Measurements from ENCODE around the gene PRKCB.

The PRKCB gene

DNA sequence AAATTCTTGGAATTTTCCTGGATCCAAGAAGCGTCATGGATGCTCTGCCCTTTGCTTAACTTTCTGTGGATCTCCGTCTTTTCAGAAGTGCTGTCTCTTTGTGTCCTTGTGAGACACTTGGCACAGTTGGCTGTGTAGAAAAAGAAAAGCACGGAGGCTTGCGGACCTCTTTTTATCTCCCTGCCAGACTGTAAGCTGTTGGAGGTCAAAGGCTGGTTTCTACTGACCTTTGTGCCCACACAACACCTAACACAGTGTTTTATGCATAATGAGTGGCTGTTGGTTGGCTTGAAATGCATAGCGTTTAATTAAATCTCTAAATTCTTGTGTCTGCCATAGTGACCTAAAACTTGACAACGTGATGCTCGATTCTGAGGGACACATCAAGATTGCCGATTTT lies 344.7 kb downstream of the PRKCB start:
- H3K27ac Mint-ChIP-seq: no peak overlapping the region
- DNase-seq: no peak
- no peaks in the 10 kb centered on the region for H3K27me3 Mint-ChIP-seq
- peaks cover 88% of the 10 kb centered on the region for H3K36me3 Mint-ChIP-seq (ENCODE audit: low read depth)
- peaks cover 1% of the 10 kb centered on the region for H3K4me1 Mint-ChIP-seq (ENCODE audit: low read depth)
- H3K4me3 Mint-ChIP-seq: no peak overlapping the region
- H3K9me3 Mint-ChIP-seq: no peaks in the 10 kb centered on the region

DNA sequence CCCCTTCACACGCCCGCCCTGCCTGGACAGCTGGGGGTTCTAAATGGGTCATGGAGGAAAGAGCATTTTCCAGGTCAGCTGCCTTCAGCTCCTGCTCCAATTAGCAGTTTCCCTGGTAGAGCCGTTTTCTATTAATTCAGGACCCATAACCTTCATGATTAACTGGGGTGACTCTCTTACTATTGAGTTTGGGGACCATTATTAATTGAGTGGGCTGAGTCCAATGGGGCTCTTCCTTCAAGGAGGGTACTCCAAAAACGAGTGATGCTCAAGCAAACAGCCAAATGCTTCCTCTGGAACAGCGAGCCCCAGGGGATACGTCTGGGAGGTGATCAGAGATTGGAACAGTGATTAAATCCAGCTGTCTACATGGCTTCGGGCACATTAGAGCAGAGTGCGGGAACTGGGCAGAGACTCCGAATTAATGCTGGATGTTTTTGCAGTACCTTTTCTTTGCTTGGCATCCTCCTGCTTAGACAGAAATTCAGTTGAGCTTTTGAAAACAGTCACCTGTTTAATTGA lies 352.3 kb downstream of the PRKCB start:
- H3K36me3 Mint-ChIP-seq (ENCODE audit: low read depth): peaks cover 85% of the 10 kb centered on the region

DNA sequence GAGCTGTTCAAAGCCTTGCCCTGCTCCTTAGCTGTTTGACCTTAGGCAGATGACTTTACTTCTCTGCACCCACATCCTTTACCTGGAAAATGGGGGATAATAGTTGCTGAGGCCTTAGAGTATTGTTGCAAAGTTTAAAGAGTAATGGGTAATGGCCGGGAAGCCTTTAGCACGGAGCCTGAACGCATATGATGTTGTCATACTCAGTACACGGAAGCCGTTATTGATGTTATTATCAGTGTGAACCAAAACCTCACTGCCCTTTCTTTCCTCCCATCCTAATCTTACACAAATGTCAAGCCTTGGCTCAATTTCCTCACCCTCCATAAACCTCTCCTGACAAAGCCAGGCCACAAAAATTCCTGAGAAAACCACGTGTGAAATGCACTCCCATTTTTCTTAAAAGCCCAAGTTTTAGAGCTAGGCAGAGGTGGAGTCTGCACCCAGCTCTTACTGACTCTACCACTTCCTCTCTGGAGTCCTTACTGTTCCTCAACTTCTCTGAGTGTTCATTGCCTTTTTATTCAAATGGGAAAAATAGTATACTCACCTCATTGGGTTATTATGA lies 353.1 kb downstream of the PRKCB start:
- DNase-seq: no peak
- H3K4me3 Mint-ChIP-seq: no peak overlapping the region
- peaks cover 83% of the 10 kb centered on the region for H3K36me3 Mint-ChIP-seq (ENCODE audit: low read depth)
- no peaks in the 10 kb centered on the region for H3K27me3 Mint-ChIP-seq
- peaks cover 47% of the 10 kb centered on the region for H3K4me1 Mint-ChIP-seq (ENCODE audit: low read depth)
- no peaks in the 10 kb centered on the region for H3K9me3 Mint-ChIP-seq
- H3K27ac Mint-ChIP-seq: peak overlapping the region; percentile 94

More for the DNA sequence above, 352.3 kb downstream of the PRKCB start:
- DNase-seq: no peak
- no peak overlapping the region for H3K27ac Mint-ChIP-seq
- H3K4me3 Mint-ChIP-seq: no peak overlapping the region
- no peaks in the 10 kb centered on the region for H3K27me3 Mint-ChIP-seq
- peaks cover 47% of the 10 kb centered on the region for H3K4me1 Mint-ChIP-seq (ENCODE audit: low read depth)
- no peaks in the 10 kb centered on the region for H3K9me3 Mint-ChIP-seq

DNA sequence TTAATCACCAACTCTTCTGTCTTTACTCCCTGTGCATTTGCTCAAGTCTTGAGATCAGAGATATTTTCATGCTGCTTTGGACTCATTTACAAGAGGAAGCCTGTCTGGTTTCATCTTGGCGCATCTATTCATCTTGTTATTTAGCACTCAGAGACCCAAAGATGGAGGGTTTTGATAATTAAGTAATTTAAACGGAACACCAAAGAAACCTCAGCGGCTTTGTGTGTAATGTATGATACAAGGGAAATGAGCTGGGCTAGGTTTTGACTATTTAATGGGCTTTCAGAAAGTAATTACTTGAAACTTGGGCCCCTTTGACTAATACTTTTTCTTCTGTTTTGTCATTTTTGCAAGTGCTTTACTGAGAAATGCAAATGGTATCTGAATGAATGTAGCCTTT lies 354.2 kb downstream of the PRKCB start:
- no peak for DNase-seq
- peak overlapping the region; percentile 94 for H3K27ac Mint-ChIP-seq
- no peaks in the 10 kb centered on the region for H3K9me3 Mint-ChIP-seq
- peak overlapping the region; percentile 22 for H3K4me3 Mint-ChIP-seq
- peaks cover 47% of the 10 kb centered on the region for H3K4me1 Mint-ChIP-seq (ENCODE audit: low read depth)
- peaks cover 77% of the 10 kb centered on the region for H3K36me3 Mint-ChIP-seq (ENCODE audit: low read depth)
- no peaks in the 10 kb centered on the region for H3K27me3 Mint-ChIP-seq

DNA sequence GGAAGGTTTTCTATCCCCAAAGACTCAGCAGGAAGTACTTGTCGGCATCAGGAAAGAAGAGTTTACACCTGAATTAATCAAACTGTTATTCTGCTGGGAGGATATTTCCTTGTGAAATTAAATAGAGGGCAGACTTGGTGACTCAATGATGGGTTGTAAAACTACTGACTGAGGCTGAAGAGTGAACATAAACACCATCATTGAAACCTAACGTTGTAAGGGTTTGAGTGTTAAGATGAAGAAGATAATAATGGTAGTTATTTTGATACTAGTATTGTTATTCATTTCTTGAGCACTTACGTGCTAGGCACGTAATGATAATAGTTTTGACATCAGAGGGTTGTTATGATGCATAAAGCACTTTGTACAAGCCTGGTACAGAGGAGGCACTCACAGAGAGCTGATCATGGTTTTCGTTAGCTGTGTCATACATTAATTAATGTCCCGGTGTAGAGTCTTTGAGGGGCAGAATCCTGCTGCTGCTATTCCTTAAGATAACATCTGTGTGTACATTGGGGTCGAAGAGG lies 356.2 kb downstream of the PRKCB start:
- no peaks in the 10 kb centered on the region for H3K27me3 Mint-ChIP-seq
- no peak for DNase-seq
- H3K4me3 Mint-ChIP-seq: no peak overlapping the region
- H3K9me3 Mint-ChIP-seq: no peaks in the 10 kb centered on the region
- peak overlapping the region; percentile 94 for H3K27ac Mint-ChIP-seq
- H3K4me1 Mint-ChIP-seq (ENCODE audit: low read depth): peaks cover 54% of the 10 kb centered on the region
- peaks cover 77% of the 10 kb centered on the region for H3K36me3 Mint-ChIP-seq (ENCODE audit: low read depth)

DNA sequence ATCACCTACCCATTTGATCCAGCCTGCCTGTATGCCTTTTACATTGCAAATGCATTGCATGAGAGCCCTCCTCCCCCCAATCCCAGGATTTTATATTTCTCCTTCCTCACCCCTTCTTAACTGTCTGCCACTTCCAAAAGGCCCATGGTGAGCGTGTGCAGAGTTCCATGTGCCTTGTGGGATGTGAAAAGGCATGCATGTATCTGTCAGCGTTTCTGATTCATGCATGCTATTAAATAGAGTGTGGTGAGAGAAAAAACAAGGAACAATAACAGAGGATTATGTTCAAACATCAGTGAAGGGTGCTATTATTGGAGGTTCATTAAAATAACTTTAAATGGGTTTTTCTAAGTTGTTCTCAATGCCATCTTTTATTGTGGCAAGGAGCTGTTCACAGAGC lies 359.4 kb downstream of the PRKCB start:
- peaks cover 75% of the 10 kb centered on the region for H3K36me3 Mint-ChIP-seq (ENCODE audit: low read depth)
- no peak for DNase-seq

DNA sequence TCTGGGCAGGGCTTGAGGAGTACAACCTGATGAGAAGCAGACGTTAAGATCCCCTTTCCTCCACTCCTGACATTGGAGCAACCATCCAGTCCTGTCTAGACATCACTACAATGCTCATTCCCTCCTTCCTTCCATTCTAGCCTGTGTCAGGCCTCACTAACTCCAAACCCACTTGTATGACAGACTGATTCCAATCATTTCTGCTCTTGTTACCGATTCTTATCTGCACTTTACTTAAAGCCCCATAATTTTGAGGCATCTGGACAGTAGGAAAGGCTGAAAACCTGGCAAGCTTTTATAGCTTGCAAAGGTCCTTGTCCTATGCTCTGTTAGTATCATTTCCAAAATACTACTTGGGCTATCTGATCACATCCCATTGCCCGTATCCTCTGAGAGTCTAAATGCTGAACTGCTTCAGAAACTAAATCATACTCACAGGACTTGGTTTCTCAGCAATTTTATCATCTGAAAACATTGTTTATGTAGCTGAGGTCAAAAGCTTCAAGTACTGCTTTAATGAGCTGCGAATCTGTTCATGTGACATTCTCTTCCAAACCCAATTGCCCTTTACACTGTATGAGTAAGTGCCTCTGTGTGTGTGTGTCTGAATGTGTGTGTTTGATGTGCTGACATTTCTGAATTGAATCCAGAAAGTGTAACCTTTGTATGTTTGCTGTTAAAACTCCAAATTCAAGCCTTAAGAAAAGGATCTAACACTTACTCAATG lies 363.2 kb downstream of the PRKCB start:
- Mint-ChIP-seq H3K36me3 (ENCODE audit: low read depth) (peaks cover 73% of the 10 kb centered on the region), H3K4me3 (no peak overlapping the region), H3K4me1 (ENCODE audit: low read depth) (peaks cover 12% of the 10 kb centered on the region), H3K27ac (peak overlapping the region; percentile 42), H3K27me3 (no peaks in the 10 kb centered on the region), H3K9me3 (peaks cover 2% of the 10 kb centered on the region)
- no peak for DNase-seq

More for the DNA sequence above, 359.4 kb downstream of the PRKCB start:
- Mint-ChIP-seq H3K27ac (peak overlapping the region; percentile 28), H3K27me3 (no peaks in the 10 kb centered on the region), H3K4me3 (no peak overlapping the region), H3K4me1 (ENCODE audit: low read depth) (peaks cover 31% of the 10 kb centered on the region), H3K9me3 (no peaks in the 10 kb centered on the region)

DNA sequence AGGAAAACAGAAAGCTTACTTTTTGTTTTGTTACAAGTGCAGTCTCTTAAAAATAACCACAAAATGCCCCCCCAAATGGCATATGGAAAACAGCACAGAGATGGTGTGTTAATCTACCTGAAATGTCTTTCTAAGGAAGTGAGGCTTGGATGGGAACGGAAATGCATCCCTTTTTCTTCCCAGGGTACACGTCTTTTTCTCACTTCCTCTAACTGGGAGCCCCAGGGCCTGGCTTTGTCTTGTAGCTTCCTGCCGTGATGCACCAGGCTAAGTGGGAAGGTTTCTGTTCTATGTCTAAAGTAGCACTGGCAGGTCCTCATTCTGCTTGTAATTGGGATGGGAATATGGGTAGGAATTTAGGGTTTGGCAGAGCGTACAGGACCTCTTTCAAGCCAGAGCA lies 367.9 kb downstream of the PRKCB start:
- DNase-seq: no peak
- H3K27me3 Mint-ChIP-seq: no peaks in the 10 kb centered on the region
- H3K4me3 Mint-ChIP-seq: no peak overlapping the region
- H3K27ac Mint-ChIP-seq: peak overlapping the region; percentile 13
- H3K9me3 Mint-ChIP-seq: peaks cover 2% of the 10 kb centered on the region
- peaks cover 77% of the 10 kb centered on the region for H3K36me3 Mint-ChIP-seq (ENCODE audit: low read depth)
- peaks cover 5% of the 10 kb centered on the region for H3K4me1 Mint-ChIP-seq (ENCODE audit: low read depth)

DNA sequence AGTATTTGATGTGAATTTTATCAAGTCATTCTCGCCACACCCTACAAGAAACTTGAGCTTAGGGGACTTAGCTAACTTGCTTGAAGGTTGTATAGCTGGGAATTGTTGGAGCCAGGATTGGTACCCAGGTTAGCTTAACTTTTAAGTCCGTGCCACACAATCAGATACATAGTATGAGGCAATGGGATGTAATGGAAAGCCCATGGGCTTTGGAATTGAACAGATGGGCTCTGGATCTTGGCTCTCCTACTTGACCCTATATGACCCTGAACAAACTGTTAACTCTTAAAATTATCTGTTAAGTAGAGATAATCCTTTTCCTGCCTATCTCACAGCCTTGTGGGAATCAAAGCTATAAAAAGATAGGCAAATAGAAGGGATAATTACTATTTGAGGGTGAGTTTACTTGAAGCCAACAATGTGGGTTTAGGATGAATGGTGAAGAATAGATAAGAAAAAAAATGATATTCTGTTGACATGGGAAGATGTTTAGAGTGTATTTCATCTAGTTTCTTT lies 368.4 kb downstream of the PRKCB start:
- H3K36me3 Mint-ChIP-seq (ENCODE audit: low read depth): peaks cover 77% of the 10 kb centered on the region
- no peak for DNase-seq
- H3K27me3 Mint-ChIP-seq: no peaks in the 10 kb centered on the region
- peaks cover 5% of the 10 kb centered on the region for H3K4me1 Mint-ChIP-seq (ENCODE audit: low read depth)
- H3K9me3 Mint-ChIP-seq: peaks cover 2% of the 10 kb centered on the region
- H3K27ac Mint-ChIP-seq: no peak overlapping the region
- no peak overlapping the region for H3K4me3 Mint-ChIP-seq

DNA sequence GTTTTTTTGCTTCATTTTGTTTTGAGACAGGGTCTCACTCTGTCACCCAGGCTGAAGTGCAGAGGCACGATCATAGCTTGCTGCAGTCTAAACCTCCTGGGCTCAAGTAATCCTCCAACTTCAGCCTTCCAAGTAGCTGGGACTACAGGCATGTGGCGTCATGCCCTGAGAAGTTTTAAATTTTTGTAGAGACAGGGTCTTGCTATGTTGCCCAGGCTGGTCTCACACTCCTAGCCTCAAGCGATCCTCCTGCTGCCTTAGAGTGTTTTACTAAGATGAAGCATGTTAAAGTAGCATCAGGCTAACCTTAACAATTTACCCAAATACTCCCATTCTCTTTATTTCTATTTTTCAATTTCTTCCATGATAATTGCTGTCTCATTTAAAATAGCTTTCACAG lies 371.1 kb downstream of the PRKCB start:
- Mint-ChIP-seq H3K27me3 (no peaks in the 10 kb centered on the region), H3K4me3 (no peak overlapping the region), H3K4me1 (ENCODE audit: low read depth) (peaks cover 5% of the 10 kb centered on the region), H3K9me3 (no peaks in the 10 kb centered on the region), H3K27ac (peak overlapping the region; percentile 24), H3K36me3 (ENCODE audit: low read depth) (peaks cover 84% of the 10 kb centered on the region)
- DNase-seq: no peak

DNA sequence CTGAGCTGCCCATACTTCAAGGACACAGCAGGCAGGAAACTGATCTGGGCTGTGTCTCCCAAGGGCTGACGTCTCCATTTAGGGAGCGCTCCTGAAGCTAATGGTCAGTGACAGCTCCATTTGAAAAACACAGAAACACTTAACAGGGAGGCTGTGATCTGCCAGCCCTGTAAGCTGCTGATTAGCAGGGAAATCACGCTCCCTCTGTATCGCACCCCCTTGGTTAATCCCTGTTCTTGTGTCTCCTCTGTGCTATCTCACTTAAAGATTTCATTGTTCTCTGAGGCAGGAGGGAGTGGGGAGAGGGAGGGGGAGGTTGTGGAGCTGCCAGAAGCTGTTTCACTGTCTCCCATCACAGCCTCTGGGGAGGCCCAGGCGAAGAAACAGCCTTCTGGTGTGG lies 372.9 kb downstream of the PRKCB start:
- peaks cover 80% of the 10 kb centered on the region for H3K36me3 Mint-ChIP-seq (ENCODE audit: low read depth)
- DNase-seq: no peak
- H3K4me3 Mint-ChIP-seq: no peak overlapping the region
- peak overlapping the region; percentile 20 for H3K27ac Mint-ChIP-seq
- no peaks in the 10 kb centered on the region for H3K9me3 Mint-ChIP-seq
- H3K27me3 Mint-ChIP-seq: no peaks in the 10 kb centered on the region
- H3K4me1 Mint-ChIP-seq (ENCODE audit: low read depth): no peaks in the 10 kb centered on the region

DNA sequence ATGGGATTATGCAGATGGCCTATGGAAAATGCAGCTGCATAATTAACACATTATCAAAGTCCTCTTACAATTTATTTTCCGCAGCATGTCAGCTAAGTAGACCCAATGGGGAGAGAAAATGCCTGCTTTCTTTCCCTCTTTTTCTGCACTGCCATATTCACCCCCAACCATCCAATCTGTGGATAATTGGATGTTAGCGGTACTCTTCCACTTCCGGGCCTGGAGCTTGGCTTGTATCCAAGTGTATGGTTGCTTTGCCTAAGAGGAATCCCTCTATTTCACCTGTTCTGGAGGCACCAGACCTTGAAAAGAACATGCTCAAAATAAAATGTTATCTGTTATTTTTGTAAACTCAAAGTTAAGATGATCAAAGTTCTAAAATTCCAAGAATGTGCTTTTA lies 379.2 kb downstream of the PRKCB start:
- DNase-seq: no peak
- Mint-ChIP-seq H3K36me3 (ENCODE audit: low read depth) (peaks cover 75% of the 10 kb centered on the region), H3K4me1 (ENCODE audit: low read depth) (no peaks in the 10 kb centered on the region), H3K27ac (no peak overlapping the region), H3K9me3 (no peaks in the 10 kb centered on the region), H3K27me3 (no peaks in the 10 kb centered on the region), H3K4me3 (no peak overlapping the region)

DNA sequence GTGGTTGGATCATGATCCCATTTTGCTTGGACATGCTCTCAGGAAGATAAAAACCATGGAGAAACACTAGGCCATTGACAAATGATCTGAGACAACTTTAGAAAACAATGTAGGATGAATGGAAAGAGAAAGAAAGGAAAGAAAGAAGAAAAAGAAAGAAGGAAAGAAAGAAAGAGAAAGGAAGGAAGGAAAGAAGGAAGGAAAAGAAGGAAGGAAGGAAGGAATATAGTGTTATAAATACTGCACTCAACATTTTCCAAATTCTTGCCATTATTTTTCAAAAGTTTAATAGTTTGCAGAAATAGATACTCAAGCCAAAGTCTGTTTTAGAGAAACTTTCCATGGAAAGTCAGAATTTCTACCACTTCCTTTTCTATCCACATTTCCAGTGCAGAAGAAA lies 381.2 kb downstream of the PRKCB start:
- no peak overlapping the region for H3K4me3 Mint-ChIP-seq
- H3K36me3 Mint-ChIP-seq (ENCODE audit: low read depth): peaks cover 79% of the 10 kb centered on the region
- peaks cover 6% of the 10 kb centered on the region for H3K9me3 Mint-ChIP-seq
- H3K27me3 Mint-ChIP-seq: no peaks in the 10 kb centered on the region
- no peaks in the 10 kb centered on the region for H3K4me1 Mint-ChIP-seq (ENCODE audit: low read depth)
- no peak for DNase-seq
- no peak overlapping the region for H3K27ac Mint-ChIP-seq

DNA sequence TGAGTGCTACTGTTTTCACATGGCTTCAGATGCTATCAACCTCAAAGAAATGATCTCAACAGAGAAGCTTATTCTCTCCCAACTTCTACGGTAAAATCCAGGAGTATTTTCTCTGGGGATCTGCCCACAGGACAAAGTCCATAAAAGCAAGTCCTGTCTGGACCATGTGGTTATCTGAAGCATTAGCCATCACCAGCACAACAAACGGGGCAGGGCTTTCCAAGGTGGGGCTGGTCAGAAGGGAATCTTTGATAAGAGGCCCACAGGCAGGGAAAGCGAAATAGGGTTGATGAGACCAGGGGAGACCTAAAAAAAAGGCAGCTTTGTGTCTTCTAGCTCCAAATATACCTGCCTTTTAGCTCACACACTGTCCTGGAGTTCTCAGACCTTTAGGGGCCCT lies 381.7 kb downstream of the PRKCB start:
- no peaks in the 10 kb centered on the region for H3K27me3 Mint-ChIP-seq
- peaks cover 6% of the 10 kb centered on the region for H3K9me3 Mint-ChIP-seq
- no peak overlapping the region for H3K4me3 Mint-ChIP-seq
- H3K4me1 Mint-ChIP-seq (ENCODE audit: low read depth): no peaks in the 10 kb centered on the region
- H3K27ac Mint-ChIP-seq: no peak overlapping the region
- no peak for DNase-seq
- peaks cover 79% of the 10 kb centered on the region for H3K36me3 Mint-ChIP-seq (ENCODE audit: low read depth)

DNA sequence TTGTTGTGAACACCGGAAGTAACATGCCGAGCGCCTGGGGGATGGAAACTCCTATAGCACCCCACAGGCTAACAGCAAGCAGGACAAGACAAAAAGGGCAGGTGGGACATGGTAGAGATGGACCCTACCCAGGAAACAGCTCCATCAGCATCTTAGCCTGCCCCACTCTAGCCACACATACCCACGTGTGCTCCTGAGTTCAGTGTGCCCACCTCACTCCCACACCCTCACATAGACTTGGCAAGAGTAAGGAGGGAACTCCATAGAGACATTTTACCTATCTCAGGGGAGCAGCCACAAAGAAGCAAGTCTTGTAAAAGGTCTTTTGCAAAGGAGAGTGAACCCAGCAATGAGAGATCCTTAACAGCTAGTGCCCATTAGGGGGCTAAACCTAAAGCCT lies 382.5 kb downstream of the PRKCB start:
- DNase-seq: no peak
- no peaks in the 10 kb centered on the region for H3K4me1 Mint-ChIP-seq (ENCODE audit: low read depth)
- H3K4me3 Mint-ChIP-seq: no peak overlapping the region
- peaks cover 74% of the 10 kb centered on the region for H3K36me3 Mint-ChIP-seq (ENCODE audit: low read depth)
- H3K27me3 Mint-ChIP-seq: no peaks in the 10 kb centered on the region
- no peak overlapping the region for H3K27ac Mint-ChIP-seq
- H3K9me3 Mint-ChIP-seq: peaks cover 6% of the 10 kb centered on the region
